Body of pancreas (tissue), 4 donors: ENCODE data around the gene CDCA3. TPM values are rescaled to one million over a fixed set of nuclear protein-coding genes. Genes with fewer than 3 reads are reported as not detected.
"Not testable (repeated sequence)": the region's sequence is repeated elsewhere in the genome, so short reads cannot be mapped to it uniquely, and the experiment has no call there.

ENCODE experiments used
- ATAC-seq: fragments of 150-250 bp; one replicate; pipeline ENCODE4 v1.9.1; 2016
- DNase-seq, 4 donors: peaks; one replicate each; pipeline ENCODE4 v3.0.0-alpha.2; 2019
- H3K27ac ChIP-seq, 4 donors: fragments of 200-600 bp; sonication (generic); 1 replicate in 3 of 4; 2 replicates in 1 of 4; pipeline versions ENCODE4 v1.5.1 to v1.6.1; 2016 to 2019; ENCODE audit warnings: mild to moderate bottlenecking in 1 of 4, mixed read lengths in 1 of 4, moderate library complexity in 1 of 4
- H3K27me3 ChIP-seq, 2 donors: fragments of 200-600 bp; sonication (generic); one replicate each; pipeline ENCODE4 v1.6.0; 2016; ENCODE audit warnings: mild to moderate bottlenecking in 1 of 2
- H3K36me3 ChIP-seq, 2 donors: fragments of 200-600 bp; sonication (generic); replicated peaks in 1 of 2; 2 replicates each; pipeline ENCODE4 v1.5.1; 2016; ENCODE audit warnings: low read depth in 2 of 2; ENCODE audit not compliant: insufficient read depth in 1 of 2
- H3K4me1 ChIP-seq: fragments of 200-600 bp; sonication (generic); one replicate; pipeline ENCODE4 v1.6.0; 2016
- H3K4me3 ChIP-seq, 2 donors: fragments of 200-600 bp; sonication (generic); 1 replicate in 1 of 2; 2 replicates in 1 of 2; pipeline ENCODE4 v1.5.1; 2016 to 2019
- H3K9me3 ChIP-seq, 3 donors: fragments of 200-600 bp; sonication (generic); 1 replicate in 2 of 3; 2 replicates in 1 of 3; pipeline ENCODE4 v1.5.1; 2016
- CTCF ChIP-seq, 7 experiments: fragments of 450-650 bp in 4 of 7; fragments of 200-600 bp in 3 of 7; sonication (generic) in 3 of 7; IDR thresholded peaks; one replicate each; pipeline ENCODE4 v1.5.1; 2016 to 2019; ENCODE audit warnings: antibody characterized with exemption in 7 of 7
- POLR2A ChIP-seq, 3 donors: fragments of 450-650 bp; IDR thresholded peaks; one replicate each; pipeline ENCODE4 v1.6.1; 2016; ENCODE audit warnings: antibody characterized with exemption in 3 of 3, mild to moderate bottlenecking in 2 of 3
- WGBS, 2 donors: methylation state at CpG; one replicate each; pipeline ENCODE4 v1.1.5; 2017; 5-methylcytosine and 5-hydroxymethylcytosine counted together
- intact Hi-C: fragments of 100-400 bp; cut with DNase I; formaldehyde crosslinking; loops from one replicate; pipeline ENCODE4 v1.15.1; 2023
- total RNA-seq, 2 donors: library from RNA; depleted of rRNA; stranded (reverse); fragments of >200 nt; gene quantifications; one replicate each; pipeline ENCODE4 v1.1.0, GENCODE V29; 2016

The CDCA3 gene
- total RNA-seq, 2 donors from 2014 or later = 0.52 to 2.3 TPM

GRCh38 chr12:6883252-6883651, 32.2 kb upstream of the CDCA3 start:
- Histone ChIP-seq H3K4me1 (peaks cover 8% of the 10 kb centered on the region), H3K4me3 (no peak overlapping the region), H3K9me3 (no peaks in the 10 kb centered on the region), H3K27ac (no peak overlapping the region), H3K27me3 (no peaks in the 10 kb centered on the region), H3K36me3 (no peaks in the 10 kb centered on the region)
- ATAC-seq (no peak), DNase-seq (no peak)
- 92 to 94% methylated on average over 5 of the region's 5 CpGs for WGBS, 2 donors
- TF ChIP-seq POLR2A (IDR thresholded peaks at IDR 0.05) (no peak), CTCF (IDR thresholded peaks at IDR 0.05) (no peak)
- intact Hi-C loops = no loop called here

GRCh38 chr12:6879824-6880223, 28.7 kb upstream of the CDCA3 start:
- H3K36me3 ChIP-seq, H3K9me3 ChIP-seq, H3K4me1 ChIP-seq, ATAC-seq, H3K4me3 ChIP-seq, intact Hi-C loops, H3K27ac ChIP-seq, H3K27me3 ChIP-seq, DNase-seq: not testable (repeated sequence)
- 74 to 86% methylated on average over 11 of the region's 11 CpGs for WGBS, 2 donors

GRCh38 chr12:6874015-6874368, 22.9 kb upstream of the CDCA3 start:
- H3K27me3 ChIP-seq, intact Hi-C loops, ATAC-seq, H3K36me3 ChIP-seq, DNase-seq, H3K9me3 ChIP-seq, H3K4me3 ChIP-seq: not testable (repeated sequence)
- Histone ChIP-seq H3K4me1 (peaks cover 31% of the 10 kb centered on the region), H3K27ac (peak overlapping the region; percentile 65 to 82 (median 76))
- WGBS, 2 donors = 45 to 54% methylated on average over 9 of the region's 9 CpGs

- ATAC-seq (peak; percentile 94), DNase-seq (peak; percentile 98 to 99 (median 98))
- peak within 1 kb of the TSS; percentile 33 to 75 for H3K4me3 ChIP-seq
- H3K36me3 ChIP-seq = peaks cover 0 to 4% of the 10 kb centered on the region in 2 donors
- intact Hi-C loops = no loop called here
- no peaks in the 10 kb centered on the region for H3K27me3 ChIP-seq
- no peaks in the 10 kb centered on the region for H3K9me3 ChIP-seq
- WGBS, 2 donors = 0 to 1% methylated on average over 9 to 66 of the region's 66 CpGs
- TF ChIP-seq POLR2A (IDR thresholded peaks at IDR 0.05) = peak; percentile 27 to 75 (median 63)
- peak in 1 of 7 experiments; percentile 29 for TF ChIP-seq CTCF (IDR thresholded peaks at IDR 0.05)
- peak within 1 kb of the TSS; percentile 65 to 82 (median 76) for H3K27ac ChIP-seq
- peaks cover 37% of the 10 kb centered on the region for H3K4me1 ChIP-seq
Measured at GRCh38 chr12:6873094-6874014, 22.3 kb upstream of the CDCA3 start, which contains the start of gene SPSB2. Gene SPSB2 (minus strand): TSS chr12:6873303. CDS start chr12:6872901, 402 bp downstream.

GRCh38 chr12:6872073-6873048, 21.3 kb upstream of the CDCA3 start:
- peak; percentile 69 for ATAC-seq
- Histone ChIP-seq H3K4me1 (peaks cover 40% of the 10 kb centered on the region), H3K36me3 (peaks cover 0 to 4% of the 10 kb centered on the region in 2 donors), H3K27me3 (no peaks in the 10 kb centered on the region), H3K9me3 (no peaks in the 10 kb centered on the region), H3K4me3 (peak overlapping the region; percentile 20 to 75), H3K27ac (peak overlapping the region; percentile 8 to 82 (median 68))
- TF ChIP-seq POLR2A (IDR thresholded peaks at IDR 0.05) = no peak
- peak; percentile 89 to 98 (median 94) for TF ChIP-seq CTCF (IDR thresholded peaks at IDR 0.05)
- DNase-seq = peak; percentile 82 to 87 (median 84)
- WGBS, 2 donors = 0 to 1% methylated on average over 10 to 40 of the region's 40 CpGs
- intact Hi-C loops = no loop called here
